Activated CD4-positive, alpha-beta T cell treated with anti-CD3 and anti-CD28 coated beads for 48 hours (primary cell): Measurements from ENCODE around the gene KCNQ4.

Experiments
- DNase-seq: peaks from one replicate; pipeline ENCODE4 v3.0.0-alpha.2; 2020

The KCNQ4 gene

DNA sequence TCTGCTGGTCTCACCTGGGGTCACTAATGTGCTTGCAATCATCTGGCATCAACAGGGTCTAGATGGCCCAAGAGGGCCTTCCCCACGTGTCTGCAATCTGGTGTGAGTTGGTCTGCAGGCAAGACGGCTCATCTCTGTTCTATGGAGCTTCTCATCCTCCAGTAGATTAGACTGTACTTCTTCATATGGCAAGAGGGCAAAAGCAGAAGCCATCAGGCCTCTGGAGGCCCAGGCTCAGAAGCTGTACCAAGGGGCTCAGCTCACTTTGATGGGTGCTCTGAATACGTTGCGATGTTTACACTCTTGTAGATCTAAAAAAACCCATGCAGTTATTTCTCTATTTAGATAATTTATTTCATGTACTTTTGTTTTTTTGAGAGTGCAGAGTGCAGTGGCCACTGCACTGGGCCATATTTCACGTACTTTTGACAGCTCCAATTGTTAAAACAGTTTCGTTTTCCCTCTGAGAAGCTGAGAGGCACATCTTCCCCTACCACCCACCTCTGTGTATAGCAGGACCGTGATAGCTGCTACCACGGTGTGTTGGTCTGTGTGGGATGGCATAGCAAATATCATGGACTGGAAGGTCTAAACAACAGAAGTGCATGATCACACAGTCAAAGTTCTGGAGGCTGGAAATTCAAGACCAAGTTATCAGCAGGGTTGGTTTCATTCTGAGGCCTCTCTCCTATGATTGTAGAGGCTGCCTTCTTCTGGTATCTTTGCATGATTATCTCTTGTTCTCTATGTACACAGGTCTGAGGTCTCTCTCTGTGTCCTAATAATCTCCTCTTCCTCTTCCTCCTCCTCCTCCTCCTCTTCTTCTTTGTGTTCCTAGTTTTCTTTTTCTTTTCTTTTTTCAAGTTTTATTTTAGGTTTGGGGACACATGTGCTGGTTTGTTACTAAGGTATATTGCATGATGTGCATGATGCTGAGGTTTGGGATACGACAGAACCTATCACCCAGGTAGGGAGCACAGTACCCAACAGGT lies 61.6 kb downstream of the KCNQ4 start:
- no peak for DNase-seq

DNA sequence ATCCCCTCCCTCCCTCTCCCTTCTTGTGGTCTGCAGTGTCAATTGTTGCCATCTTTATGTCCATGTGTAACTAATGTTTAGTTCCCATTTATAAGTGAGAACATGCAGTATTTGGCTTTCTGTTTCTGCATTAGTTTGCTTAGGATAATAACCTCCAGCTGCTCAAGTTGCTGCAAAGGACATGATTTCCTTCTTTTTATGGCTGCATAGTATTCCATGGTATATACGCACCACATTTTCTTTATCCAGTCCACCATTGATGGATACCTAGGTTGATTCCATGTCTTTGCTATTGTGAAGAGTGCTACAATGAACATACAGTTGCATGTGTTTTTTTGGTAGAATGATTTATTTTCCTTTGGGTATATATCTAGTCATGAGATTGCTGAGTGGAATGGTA lies 62.3 kb downstream of the KCNQ4 start:
- no peak for DNase-seq

GRCh38 chr1:40847023-40847745 lies 63.6 kb downstream of the KCNQ4 start:
- no peak for DNase-seq

GRCh38 chr1:40848530-40849189 lies 65.1 kb downstream of the KCNQ4 start:
- DNase-seq, result peak; percentile 27

- DNase-seq, result peak; percentile 84
These were observed 66.4 kb downstream of the KCNQ4 start for GRCh38 chr1:40849801-40850592.

DNA sequence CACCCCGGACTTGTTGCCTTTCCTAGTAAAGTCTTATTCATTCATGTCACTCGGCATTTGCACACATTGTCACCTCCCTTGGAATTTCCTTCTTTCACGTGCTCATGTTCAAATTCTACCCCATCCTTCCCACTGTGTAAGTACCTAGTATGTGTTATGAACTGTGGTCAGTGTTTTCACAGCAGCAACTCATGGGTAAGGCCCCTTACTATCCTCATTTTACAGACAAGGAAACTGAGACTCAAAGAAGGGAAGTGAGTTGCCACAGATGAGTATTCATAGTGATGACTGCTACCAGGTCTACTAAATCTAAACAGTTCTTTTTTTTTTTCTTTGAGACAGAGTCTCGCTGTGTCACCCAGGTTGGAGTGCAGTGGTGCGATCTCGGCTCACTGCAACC lies 68.1 kb downstream of the KCNQ4 start:
- DNase-seq, result no peak

- no peak for DNase-seq
These were observed 69.7 kb downstream of the KCNQ4 start for GRCh38 chr1:40853113-40853884.

DNA sequence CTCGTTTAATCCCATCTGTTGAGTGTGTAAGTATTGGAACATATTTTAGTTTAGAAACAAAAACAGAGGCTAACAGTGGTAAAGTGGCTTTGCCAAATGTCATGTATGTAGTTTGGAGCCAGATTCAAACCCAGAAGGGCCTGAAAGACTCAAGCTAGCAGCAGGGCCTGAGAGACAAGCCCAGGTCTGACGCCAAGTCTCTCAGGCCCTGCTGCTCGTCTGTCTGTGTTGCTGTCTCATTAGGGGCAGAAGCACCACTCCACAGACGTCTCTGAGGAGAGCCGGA lies 70.2 kb downstream of the KCNQ4 start:
- no peak for DNase-seq

- peak; percentile 34 for DNase-seq
These were observed 71.9 kb downstream of the KCNQ4 start for GRCh38 chr1:40855513-40855912.

GRCh38 chr1:40856116-40856515 lies 72.5 kb downstream of the KCNQ4 start:
- DNase-seq, result no peak

DNA sequence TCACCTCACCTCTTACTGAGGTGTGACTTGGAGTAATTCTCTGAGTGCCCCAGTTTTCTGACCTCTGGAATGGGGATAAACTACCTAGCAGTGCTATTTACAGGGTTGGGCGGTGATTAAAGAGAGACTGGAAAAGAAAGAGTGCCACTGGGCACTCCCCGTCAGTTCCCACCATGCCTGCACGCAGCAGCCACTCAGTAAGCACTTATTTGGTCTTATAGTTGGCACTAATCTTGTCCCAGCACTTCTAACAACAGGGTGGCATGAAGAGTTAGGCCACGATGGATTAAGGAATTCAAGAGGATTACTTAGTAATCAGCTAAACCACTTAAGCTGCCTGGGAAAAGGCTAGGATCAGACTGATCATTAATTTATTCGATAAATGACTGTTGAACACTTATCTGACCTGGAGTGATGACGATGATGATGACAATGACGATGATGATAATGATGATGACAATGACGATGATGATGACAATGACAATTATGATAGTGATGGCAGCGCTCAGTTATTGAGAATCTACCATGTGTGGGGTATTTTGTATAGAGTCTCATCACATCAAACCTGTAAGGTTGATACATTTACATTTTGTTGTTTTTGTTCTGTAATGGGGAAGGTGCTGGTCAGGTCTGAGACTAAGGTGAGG lies 73.2 kb downstream of the KCNQ4 start:
- no peak for DNase-seq

DNA sequence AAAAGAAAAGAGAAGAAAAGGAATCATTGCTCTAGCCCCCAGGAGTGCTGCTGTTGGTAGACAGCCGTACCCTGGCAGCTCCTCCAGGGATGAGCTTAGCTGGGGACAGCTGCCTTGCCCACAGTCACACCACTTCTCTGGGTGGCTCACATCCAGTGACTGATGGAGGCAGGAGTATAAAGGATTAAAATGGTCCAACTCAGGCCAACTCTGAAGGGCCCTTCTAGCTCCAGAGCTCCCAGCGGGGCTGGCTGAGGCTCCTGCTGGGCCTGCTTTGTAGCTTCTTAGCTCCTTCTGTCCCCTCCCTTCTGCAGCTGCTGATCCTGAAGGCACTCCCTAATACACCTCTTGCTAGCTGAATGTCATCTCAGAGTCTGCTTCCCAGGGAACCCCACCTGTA lies 74.2 kb downstream of the KCNQ4 start:
- DNase-seq, result no peak

GRCh38 chr1:40858856-40859416 lies 75.3 kb downstream of the KCNQ4 start:
- DNase-seq, result no peak

GRCh38 chr1:40860706-40861223 lies 77.2 kb downstream of the KCNQ4 start:
- no peak for DNase-seq

GRCh38 chr1:40861224-40862003 lies 77.8 kb downstream of the KCNQ4 start:
- DNase-seq, result peak; percentile 49

GRCh38 chr1:40862008-40862863 lies 78.6 kb downstream of the KCNQ4 start, which contains the start of gene CITED4:
TSS of gene CITED4 (minus strand) at chr1:40862363. CDS start at chr1:40862127, 236 bp downstream.
- peak; percentile 96 for DNase-seq

DNA sequence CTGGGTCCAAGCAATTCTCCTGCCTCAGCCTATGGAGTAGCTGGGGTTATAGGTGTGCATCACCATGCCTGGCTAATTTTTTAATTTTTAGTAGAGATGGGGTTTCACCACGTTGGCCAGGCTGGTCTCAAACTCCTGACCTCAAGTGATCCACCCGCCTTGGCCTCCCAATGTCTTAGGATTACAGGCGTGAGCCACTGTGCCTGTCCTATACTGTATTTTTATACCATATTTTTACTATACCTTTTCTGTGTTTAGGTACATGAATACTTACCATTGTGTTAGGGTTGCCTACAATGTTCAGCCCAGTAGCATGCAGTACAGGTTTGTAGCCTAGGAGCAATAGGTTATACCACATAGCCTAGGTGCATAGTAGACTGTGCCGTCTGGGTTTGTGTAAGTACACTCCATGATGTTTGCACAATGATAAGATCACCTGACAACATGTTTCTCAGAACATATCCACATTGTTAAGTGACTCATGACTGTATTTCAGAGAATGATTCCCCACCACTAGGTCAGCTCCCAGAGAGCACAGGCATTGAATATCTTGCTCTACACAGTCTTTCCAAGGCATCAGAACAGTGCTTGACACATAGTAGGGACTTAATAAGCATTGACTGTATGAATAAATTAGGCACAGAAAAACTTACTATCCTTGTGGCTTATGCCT lies 84.6 kb downstream of the KCNQ4 start:
- DNase-seq, result no peak

- no peak for DNase-seq
These were observed 86.6 kb downstream of the KCNQ4 start for GRCh38 chr1:40870135-40870728.
